LNCaP clone FGC (cell line): ENCODE data around the gene LPIN1.

Source experiments
- DNase-seq: peaks from one replicate; pipeline ENCODE4 v3.0.0-alpha.2; 2011; ENCODE audit warnings: low read depth
- H3K4me3 ChIP-seq: 2 replicates; pipeline ENCODE4 v1.5.1; 2011; ENCODE audit warnings: mild to moderate bottlenecking, low read depth, low read length, control low read depth
- CTCF ChIP-seq: IDR thresholded peaks from 2 replicates; pipeline ENCODE4 v1.5.1; 2012; ENCODE audit warnings: mild to moderate bottlenecking; ENCODE audit not compliant: control insufficient read depth, insufficient read depth; ENCODE audit errors: extremely low read depth

LPIN1 gene

DNA sequence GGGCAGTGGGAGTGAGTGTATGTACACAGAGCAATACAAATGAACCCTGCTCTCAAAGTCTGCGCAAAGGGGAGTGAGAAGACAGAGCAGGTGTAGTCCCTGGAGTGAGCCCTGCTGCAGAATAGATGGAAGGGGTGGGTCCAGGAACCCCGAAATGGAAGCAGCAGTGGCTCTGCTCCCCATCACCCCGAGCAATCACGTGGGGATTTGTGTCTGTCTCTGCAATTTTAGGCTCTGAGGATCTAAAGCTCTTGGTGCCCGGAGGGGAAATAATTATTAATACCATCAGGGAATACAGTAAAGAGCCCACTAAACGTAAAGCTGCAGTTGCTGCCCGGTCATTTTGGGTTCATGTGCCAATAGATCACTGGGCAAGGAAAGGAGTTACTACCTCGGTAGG lies 118.3 kb downstream of the LPIN1 start:
- DNase-seq = no peak
- H3K4me3 ChIP-seq = no peak overlapping the region
- TF ChIP-seq CTCF = no peak

DNA sequence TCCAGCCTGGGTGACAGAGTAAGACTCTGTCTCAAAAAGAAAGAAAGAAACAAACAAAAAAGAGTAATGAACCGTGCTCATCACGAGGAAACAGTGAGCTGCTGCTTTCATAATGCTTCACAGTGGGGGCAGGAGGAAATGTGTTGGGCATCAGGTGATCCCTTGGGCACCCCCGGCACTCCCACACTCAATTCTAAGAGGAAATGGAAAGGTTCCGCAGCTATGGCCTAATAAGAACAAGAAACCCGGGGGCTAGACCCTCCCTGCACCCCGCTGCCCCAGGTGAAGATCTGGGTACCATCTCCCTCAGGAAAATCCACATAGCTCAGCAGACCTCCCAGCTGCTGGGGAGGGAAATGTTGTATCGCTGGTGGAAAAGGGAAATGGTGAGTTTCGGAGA lies 118.9 kb downstream of the LPIN1 start:
- TF ChIP-seq CTCF = no peak

GRCh38 chr2:11865805-11866204 lies 119.4 kb downstream of the LPIN1 start:
- DNase-seq = no peak
- no peak for TF ChIP-seq CTCF
- no peak overlapping the region for H3K4me3 ChIP-seq

More for the DNA sequence above, 118.9 kb downstream of the LPIN1 start:
- no peak overlapping the region for H3K4me3 ChIP-seq
- no peak for DNase-seq

GRCh38 chr2:11866358-11867335 lies 120.2 kb downstream of the LPIN1 start:
- DNase-seq = no peak

DNA sequence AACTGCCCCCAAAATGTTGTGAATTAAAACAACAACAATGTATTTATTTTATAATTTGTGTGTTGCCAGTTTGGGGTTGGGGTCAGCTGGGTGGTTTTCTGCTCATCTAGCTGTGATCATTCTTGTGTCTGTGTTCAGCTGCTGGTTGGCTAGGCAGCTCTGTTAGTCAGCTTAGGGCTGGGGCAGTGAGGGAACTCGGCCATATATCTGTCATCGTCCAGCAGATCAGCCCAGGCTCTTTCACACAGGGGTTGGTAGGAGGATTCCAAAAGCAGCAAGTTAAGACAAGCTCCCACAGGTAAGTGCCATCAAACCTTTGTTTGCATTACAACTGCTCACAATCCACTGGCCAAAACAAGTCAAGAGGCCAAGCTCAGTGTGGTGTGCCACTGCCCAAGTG lies 121.5 kb downstream of the LPIN1 start:
- TF ChIP-seq CTCF = no peak
- no peak overlapping the region for H3K4me3 ChIP-seq
- DNase-seq = peak; percentile 8

More at GRCh38 chr2:11866358-11867335, 120.2 kb downstream of the LPIN1 start:
- no peak for TF ChIP-seq CTCF
- H3K4me3 ChIP-seq = no peak overlapping the region

- DNase-seq = no peak
- no peak overlapping the region for H3K4me3 ChIP-seq
- no peak for TF ChIP-seq CTCF
Observed at GRCh38 chr2:11869391-11869991, 123.1 kb downstream of the LPIN1 start.

DNA sequence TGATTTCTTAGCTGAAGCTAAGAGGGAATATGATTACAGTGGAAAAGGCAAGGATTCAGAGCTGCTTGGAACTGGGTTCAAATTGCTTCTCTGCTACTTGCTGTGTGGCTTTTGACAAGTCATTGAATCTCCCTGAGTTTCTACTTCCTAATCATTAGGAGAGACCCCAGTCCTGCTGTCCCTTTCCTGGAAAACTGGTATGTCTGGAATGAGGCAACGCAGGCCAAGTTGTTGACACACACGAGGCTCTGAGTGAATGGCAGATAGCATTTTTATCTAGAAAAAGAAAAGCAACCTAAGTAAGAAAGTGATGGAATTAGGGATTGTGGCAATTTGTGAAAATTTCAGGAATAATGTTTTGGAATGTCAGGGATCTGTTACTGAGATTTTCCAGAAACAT lies 123.6 kb downstream of the LPIN1 start:
- TF ChIP-seq CTCF = no peak
- no peak for DNase-seq

More for the DNA sequence above, 123.6 kb downstream of the LPIN1 start:
- no peak overlapping the region for H3K4me3 ChIP-seq
